ENCODE measurements around the gene SMIM13. TPM values are rescaled to one million over a fixed set of nuclear protein-coding genes. Genes with fewer than 3 reads are reported as not detected.

SMIM13 gene
- total and polyA plus RNA-seq, 4 donors: 2.9 to 14.7 (median 5.7) TPM

DNA sequence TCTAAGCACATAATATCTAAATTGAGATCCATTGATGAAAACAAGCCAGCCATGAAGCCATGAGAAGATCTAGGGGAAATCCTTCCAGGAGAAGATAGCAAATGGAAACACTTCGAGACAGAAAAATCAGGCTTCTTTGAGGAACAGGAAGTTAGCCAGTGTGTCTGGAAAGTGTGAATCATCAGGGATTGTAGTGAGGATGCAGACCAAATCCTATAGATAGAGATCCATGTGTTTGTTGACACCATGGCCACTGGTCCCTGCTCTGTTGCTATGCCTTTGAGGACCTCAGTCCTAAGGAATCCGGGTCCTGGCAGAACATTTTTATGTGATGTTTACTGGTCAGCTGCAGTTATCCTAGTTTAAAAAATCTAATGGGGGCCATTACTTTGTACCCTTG, 42.9 kb upstream of the SMIM13 start:
- ATAC-seq (ENCODE audit: insufficient read depth, low FRiP score) (no peak), DNase-seq (no peak)
- H3K27me3 ChIP-seq (ENCODE audit: control insufficient read depth in 3 of 3, insufficient read depth in 3 of 3, low read length in 2 of 3): peaks cover 0 to 16% (median 10%) of the 10 kb centered on the region in 3 donors
- H3K27ac ChIP-seq (ENCODE audit: low read depth in 1 of 2, low read length in 1 of 2): no peak overlapping the region
- TF ChIP-seq CTCF (IDR thresholded peaks at IDR 0.05; ENCODE audit: control extremely low read depth, extremely low read depth): no peak
- no peak overlapping the region for H3K4me3 ChIP-seq
- H3K4me1 ChIP-seq (ENCODE audit: control insufficient read depth in 5 of 5, insufficient read depth in 5 of 5, low read length in 5 of 5): no peaks in the 10 kb centered on the region
- 66 to 76% methylated on average over 2 of the region's 2 CpGs for WGBS, 2 donors
- no peaks in the 10 kb centered on the region for H3K9me3 ChIP-seq (ENCODE audit: control insufficient read depth in 4 of 4, insufficient read depth in 3 of 4, low read length in 3 of 4)
- no peak overlapping the region for H3K9ac ChIP-seq (ENCODE audit: insufficient read depth in 1 of 2, low read length in 2 of 2)
- H3K36me3 ChIP-seq (ENCODE audit: control insufficient read depth in 4 of 4, insufficient read depth in 4 of 4, low read length in 4 of 4): no peaks in the 10 kb centered on the region

- no peaks in the 10 kb centered on the region for H3K4me1 ChIP-seq (ENCODE audit: control insufficient read depth in 5 of 5, insufficient read depth in 5 of 5, low read length in 5 of 5)
- ATAC-seq (ENCODE audit: insufficient read depth, low FRiP score): no peak
Measured at GRCh38 chr6:11053307-11053706, 40.3 kb upstream of the SMIM13 start.

GRCh38 chr6:11054722-11055121, 38.9 kb upstream of the SMIM13 start:
- DNase-seq (no peak), ATAC-seq (ENCODE audit: insufficient read depth, low FRiP score) (no peak)
- Histone ChIP-seq H3K27ac (ENCODE audit: low read depth in 1 of 2, low read length in 1 of 2) (no peak overlapping the region), H3K4me3 (no peak overlapping the region), H3K4me1 (ENCODE audit: control insufficient read depth in 5 of 5, insufficient read depth in 5 of 5, low read length in 5 of 5) (no peaks in the 10 kb centered on the region), H3K36me3 (ENCODE audit: control insufficient read depth in 4 of 4, insufficient read depth in 4 of 4, low read length in 4 of 4) (no peaks in the 10 kb centered on the region), H3K9me3 (ENCODE audit: control insufficient read depth in 4 of 4, insufficient read depth in 3 of 4, low read length in 3 of 4) (no peaks in the 10 kb centered on the region), H3K27me3 (ENCODE audit: control insufficient read depth in 3 of 3, insufficient read depth in 3 of 3, low read length in 2 of 3) (no peaks in the 10 kb centered on the region), H3K9ac (ENCODE audit: insufficient read depth in 1 of 2, low read length in 2 of 2) (no peak overlapping the region)
- 85 to 93% methylated on average over 1 of the region's 1 CpG for WGBS, 2 donors
- no peak for TF ChIP-seq CTCF (IDR thresholded peaks at IDR 0.05; ENCODE audit: control extremely low read depth, extremely low read depth)

More at GRCh38 chr6:11053307-11053706, 40.3 kb upstream of the SMIM13 start:
- no peak for TF ChIP-seq CTCF (IDR thresholded peaks at IDR 0.05; ENCODE audit: control extremely low read depth, extremely low read depth)
- Histone ChIP-seq H3K4me3 (no peak overlapping the region), H3K27me3 (ENCODE audit: control insufficient read depth in 3 of 3, insufficient read depth in 3 of 3, low read length in 2 of 3) (no peaks in the 10 kb centered on the region), H3K9me3 (ENCODE audit: control insufficient read depth in 4 of 4, insufficient read depth in 3 of 4, low read length in 3 of 4) (no peaks in the 10 kb centered on the region), H3K27ac (ENCODE audit: low read depth in 1 of 2, low read length in 1 of 2) (no peak overlapping the region), H3K9ac (ENCODE audit: insufficient read depth in 1 of 2, low read length in 2 of 2) (no peak overlapping the region), H3K36me3 (ENCODE audit: control insufficient read depth in 4 of 4, insufficient read depth in 4 of 4, low read length in 4 of 4) (no peaks in the 10 kb centered on the region)
- DNase-seq: no peak
- 82 to 91% methylated on average over 5 of the region's 5 CpGs for WGBS, 2 donors

GRCh38 chr6:11055127-11055627, 38.5 kb upstream of the SMIM13 start:
- Histone ChIP-seq H3K27me3 (ENCODE audit: control insufficient read depth in 3 of 3, insufficient read depth in 3 of 3, low read length in 2 of 3) (no peaks in the 10 kb centered on the region), H3K4me3 (no peak overlapping the region), H3K4me1 (ENCODE audit: control insufficient read depth in 5 of 5, insufficient read depth in 5 of 5, low read length in 5 of 5) (no peaks in the 10 kb centered on the region), H3K9me3 (ENCODE audit: control insufficient read depth in 4 of 4, insufficient read depth in 3 of 4, low read length in 3 of 4) (no peaks in the 10 kb centered on the region), H3K36me3 (ENCODE audit: control insufficient read depth in 4 of 4, insufficient read depth in 4 of 4, low read length in 4 of 4) (no peaks in the 10 kb centered on the region), H3K9ac (ENCODE audit: insufficient read depth in 1 of 2, low read length in 2 of 2) (no peak overlapping the region), H3K27ac (ENCODE audit: low read depth in 1 of 2, low read length in 1 of 2) (no peak overlapping the region)
- 44 to 70% methylated on average over 4 of the region's 4 CpGs for WGBS, 2 donors
- no peak for ATAC-seq (ENCODE audit: insufficient read depth, low FRiP score)
- no peak for TF ChIP-seq CTCF (IDR thresholded peaks at IDR 0.05; ENCODE audit: control extremely low read depth, extremely low read depth)
- no peak for DNase-seq

Data from lung (tissue), 12 donors.